ENCODE measurements around the gene PAPPA2. TPM values are rescaled to one million over a fixed set of nuclear protein-coding genes. Genes with fewer than 3 reads are reported as not detected.

PAPPA2 gene
- total RNA-seq, 2 experiments from 2014 or later, result 0.19 TPM; not detected in 1

DNA sequence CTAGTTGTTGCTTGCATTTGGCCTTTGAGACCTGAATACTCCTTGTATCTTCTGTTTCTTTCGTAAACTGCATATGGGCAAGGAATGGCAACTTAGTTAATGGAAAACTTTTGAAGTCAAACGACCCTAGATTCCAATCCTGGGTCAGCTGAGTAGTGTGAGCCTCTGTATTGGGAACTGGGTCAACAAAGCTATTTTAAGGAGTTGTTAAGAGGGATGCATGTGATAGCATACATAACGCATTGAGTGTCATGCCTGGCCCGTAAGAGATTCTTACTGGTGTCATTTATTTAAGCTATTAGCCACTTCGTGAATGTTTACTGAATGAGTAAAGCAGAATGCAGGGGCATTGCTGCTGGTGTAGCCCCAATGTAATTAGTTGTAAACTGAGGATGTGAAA is 340.1 kb downstream of the PAPPA2 start:
- H3K9me2 ChIP-seq (ENCODE audit: insufficient read depth, low read length), result no peaks in the 10 kb centered on the region
- H3K9me3 ChIP-seq (ENCODE audit: low read length), result no peaks in the 10 kb centered on the region
- intact Hi-C loops (cut with micrococcal nuclease; ENCODE audit: unreplicated experiment), result no loop called here
- CTCF ChIA-PET (ENCODE audit: unreplicated experiment), result interaction anchor here (0.6 kb wide), 1 partner anchor 1611 kb away, joined by 3 read pairs; no protein-coding TSS in a partner anchor
- H3K27ac ChIP-seq (ENCODE audit: low read depth, low read length, poor library complexity, severe bottlenecking), result no peak overlapping the region
- no peaks in the 10 kb centered on the region for H3K36me3 ChIP-seq (ENCODE audit: insufficient read depth, low read length)
- BruUV-seq (replicated peaks), result no TSS peak
- H3K4me1 ChIP-seq (ENCODE audit: insufficient read depth, low read length, poor library complexity, severe bottlenecking), result no peaks in the 10 kb centered on the region
- H3K4me3 ChIP-seq (ENCODE audit: low read depth, low read length, poor library complexity, severe bottlenecking), result no peak overlapping the region
- no peaks in the 10 kb centered on the region for H3K79me2 ChIP-seq (ENCODE audit: insufficient read depth, low read depth, low read length)
- no peak for DNase-seq (ENCODE audit: low spot score)
- POLR2A ChIA-PET, result interaction anchor here (1.1 kb wide), 1 partner anchor 8 kb away, joined by 5 read pairs; no protein-coding TSS in a partner anchor
- H4K20me1 ChIP-seq (ENCODE audit: insufficient read depth, low read length), result no peaks in the 10 kb centered on the region
- TF ChIP-seq EZH2phosphoT487 (IDR thresholded peaks at IDR 0.05; ENCODE audit: borderline replicate concordance, low read depth, low read length), result no peak
- TF ChIP-seq CTCF (conservative IDR thresholded peaks at IDR 0.05; ENCODE audit: low read length), result no peak
- no peak overlapping the region for H2AFZ ChIP-seq (ENCODE audit: low read length)
- no peak overlapping the region for H3K4me2 ChIP-seq (ENCODE audit: low read length)

GRCh38 chr1:176803596-176803995 is 340.6 kb downstream of the PAPPA2 start:
- DNase-seq (ENCODE audit: low spot score), result no peak
- Histone ChIP-seq H3K4me2 (ENCODE audit: low read length) (no peak overlapping the region), H3K4me1 (ENCODE audit: insufficient read depth, low read length, poor library complexity, severe bottlenecking) (no peaks in the 10 kb centered on the region), H3K27ac (ENCODE audit: low read depth, low read length, poor library complexity, severe bottlenecking) (no peak overlapping the region), H3K79me2 (ENCODE audit: insufficient read depth, low read depth, low read length) (no peaks in the 10 kb centered on the region), H3K9me2 (ENCODE audit: insufficient read depth, low read length) (no peaks in the 10 kb centered on the region), H3K36me3 (ENCODE audit: insufficient read depth, low read length) (no peaks in the 10 kb centered on the region), H3K9me3 (ENCODE audit: low read length) (no peaks in the 10 kb centered on the region), H4K20me1 (ENCODE audit: insufficient read depth, low read length) (no peaks in the 10 kb centered on the region), H3K4me3 (ENCODE audit: low read depth, low read length, poor library complexity, severe bottlenecking) (no peak overlapping the region), H2AFZ (ENCODE audit: low read length) (no peak overlapping the region)
- intact Hi-C loops (cut with micrococcal nuclease; ENCODE audit: unreplicated experiment), result no loop called here
- TF ChIP-seq CTCF (conservative IDR thresholded peaks at IDR 0.05; ENCODE audit: low read length), result no peak
- TF ChIP-seq EZH2phosphoT487 (IDR thresholded peaks at IDR 0.05; ENCODE audit: borderline replicate concordance, low read depth, low read length), result no peak
- ChIA-PET CTCF (ENCODE audit: unreplicated experiment) (no interaction called here), POLR2A (no interaction called here)
- no TSS peak for BruUV-seq (replicated peaks)

DNA sequence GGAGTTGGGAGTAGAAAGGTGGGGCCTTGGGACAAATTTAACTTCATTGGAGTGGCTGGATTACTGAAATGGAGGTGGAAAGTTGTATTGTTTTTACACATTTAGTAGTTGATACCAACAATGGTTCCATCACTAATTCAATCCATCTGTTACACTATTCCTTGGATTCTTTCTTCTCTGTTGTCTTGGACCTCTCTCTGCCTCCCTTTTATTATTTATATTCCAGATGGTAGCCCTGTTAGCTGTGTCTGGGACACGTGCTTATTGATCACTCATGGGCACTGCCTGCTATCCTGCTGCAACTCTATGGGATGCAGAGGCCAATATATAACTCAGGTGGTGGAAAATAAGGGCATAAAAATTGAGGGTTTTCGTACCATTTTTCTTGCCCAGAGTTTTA is 346.3 kb downstream of the PAPPA2 start:
- Histone ChIP-seq H4K20me1 (ENCODE audit: insufficient read depth, low read length) (no peaks in the 10 kb centered on the region), H3K9me3 (ENCODE audit: low read length) (no peaks in the 10 kb centered on the region), H3K9me2 (ENCODE audit: insufficient read depth, low read length) (no peaks in the 10 kb centered on the region), H3K79me2 (ENCODE audit: insufficient read depth, low read depth, low read length) (no peaks in the 10 kb centered on the region), H3K4me3 (ENCODE audit: low read depth, low read length, poor library complexity, severe bottlenecking) (no peak overlapping the region), H3K36me3 (ENCODE audit: insufficient read depth, low read length) (no peaks in the 10 kb centered on the region), H2AFZ (ENCODE audit: low read length) (no peak overlapping the region), H3K27ac (ENCODE audit: low read depth, low read length, poor library complexity, severe bottlenecking) (no peak overlapping the region), H3K4me1 (ENCODE audit: insufficient read depth, low read length, poor library complexity, severe bottlenecking) (no peaks in the 10 kb centered on the region), H3K4me2 (ENCODE audit: low read length) (no peak overlapping the region)
- intact Hi-C loops (cut with micrococcal nuclease; ENCODE audit: unreplicated experiment), result no loop called here
- no peak for TF ChIP-seq EZH2phosphoT487 (IDR thresholded peaks at IDR 0.05; ENCODE audit: borderline replicate concordance, low read depth, low read length)
- no peak for TF ChIP-seq CTCF (conservative IDR thresholded peaks at IDR 0.05; ENCODE audit: low read length)
- ChIA-PET POLR2A (no interaction called here), CTCF (ENCODE audit: unreplicated experiment) (no interaction called here)
- no TSS peak for BruUV-seq (replicated peaks)
- no peak for DNase-seq (ENCODE audit: low spot score)

Data from OCI-LY7 (cell line).